Choroid plexus epithelial cell (primary cell): Measurements from ENCODE around the gene TMOD2.

Experiments used
- DNase-seq: peaks from one replicate; pipeline ENCODE4 v3.0.0-alpha.2; 2010; ENCODE audit warnings: low read depth
- H3K4me3 ChIP-seq: 2 replicates; pipeline ENCODE4 v1.5.1; 2011; ENCODE audit warnings: low read depth, mild to moderate bottlenecking, control low read depth, low read length, moderate library complexity
- CTCF ChIP-seq: conservative IDR thresholded peaks from 2 replicates; pipeline ENCODE4 v1.5.1; 2011; ENCODE audit warnings: low read depth, mild to moderate bottlenecking, control low read depth, inconsistent platforms, low read length, moderate library complexity

TMOD2 gene

GRCh38 chr15:51770902-51771301 is 19.5 kb downstream of the TMOD2 start:
- DNase-seq: no peak
- no peak overlapping the region for H3K4me3 ChIP-seq
- TF ChIP-seq CTCF: no peak

GRCh38 chr15:51771773-51772172 is 20.4 kb downstream of the TMOD2 start:
- DNase-seq: no peak
- no peak for TF ChIP-seq CTCF
- H3K4me3 ChIP-seq: no peak overlapping the region

GRCh38 chr15:51774916-51775315 is 23.5 kb downstream of the TMOD2 start:
- TF ChIP-seq CTCF: no peak
- DNase-seq: no peak
- no peak overlapping the region for H3K4me3 ChIP-seq

- H3K4me3 ChIP-seq: no peak overlapping the region
- DNase-seq: peak; percentile 76
These were observed 24.8 kb downstream of the TMOD2 start for GRCh38 chr15:51775967-51776816.

GRCh38 chr15:51776952-51777569 is 25.7 kb downstream of the TMOD2 start:
- peak; percentile 92 for DNase-seq
- TF ChIP-seq CTCF: peak; percentile 89
- no peak overlapping the region for H3K4me3 ChIP-seq

More at GRCh38 chr15:51775967-51776816, 24.8 kb downstream of the TMOD2 start:
- peak; percentile 89 for TF ChIP-seq CTCF

- no peak for TF ChIP-seq CTCF
- H3K4me3 ChIP-seq: no peak overlapping the region
- DNase-seq: peak; percentile 30
These were observed 29.2 kb downstream of the TMOD2 start for GRCh38 chr15:51780636-51781035.
